Activated T-cell treated with anti-CD3 and anti-CD28 coated beads, Interleukin-2, amount 50 U/mL, for 48 hours (primary cell): ENCODE results near the gene ARHGAP11B.
"Not testable (repeated sequence)": the region's sequence is repeated elsewhere in the genome, so short reads cannot be mapped to it uniquely, and the experiment has no call there.

Experiments
- DNase-seq, 2 experiments: peaks; one replicate each; pipeline ENCODE4 v3.0.0-alpha.2; 2020

ARHGAP11B gene

GRCh38 chr15:30625436-30626193 is at the start of gene ARHGAP11B:
Gene ARHGAP11B, plus strand, starts transcription at chr15:30626128.
- peak; percentile 97 for DNase-seq

- DNase-seq: not testable (repeated sequence)
Measured at GRCh38 chr15:30579394-30579970, 46.4 kb upstream of the ARHGAP11B start.

- not testable (repeated sequence) for DNase-seq
Measured at GRCh38 chr15:30580716-30581115, 45.2 kb upstream of the ARHGAP11B start.

GRCh38 chr15:30598953-30599352 is 27.0 kb upstream of the ARHGAP11B start:
- not testable (repeated sequence) for DNase-seq

- DNase-seq: not testable (repeated sequence)
Measured at GRCh38 chr15:30603796-30604195, 22.1 kb upstream of the ARHGAP11B start, which contains the start of gene GOLGA8H. Gene GOLGA8H, plus strand, starts transcription at chr15:30604028. Its CDS starts 98 bp downstream, at chr15:30604126.

- DNase-seq: not testable (repeated sequence)
Measured at GRCh38 chr15:30612271-30612670, 13.7 kb upstream of the ARHGAP11B start.

- DNase-seq: not testable (repeated sequence)
Measured at GRCh38 chr15:30621342-30621741, 4.6 kb upstream of the ARHGAP11B start.

- peak; percentile 41 to 49 for DNase-seq
Measured at GRCh38 chr15:30626194-30626565, 252 bp downstream of the ARHGAP11B start.

- peak; percentile 32 to 38 for DNase-seq
Measured at GRCh38 chr15:30626632-30627031, 704 bp downstream of the ARHGAP11B start.

- DNase-seq: no peak
Measured at GRCh38 chr15:30650012-30650929, 24.3 kb downstream of the ARHGAP11B start.

- DNase-seq: not testable (repeated sequence)
Measured at GRCh38 chr15:30661154-30661553, 35.2 kb downstream of the ARHGAP11B start.

- not testable (repeated sequence) for DNase-seq
Measured at GRCh38 chr15:30669621-30670020, 43.7 kb downstream of the ARHGAP11B start.

GRCh38 chr15:30670056-30670455 is 44.1 kb downstream of the ARHGAP11B start:
- no peak for DNase-seq

GRCh38 chr15:30671309-30671708 is 45.4 kb downstream of the ARHGAP11B start:
- DNase-seq: no peak

GRCh38 chr15:30675126-30675525 is 49.2 kb downstream of the ARHGAP11B start:
- DNase-seq: no peak

- DNase-seq: not testable (repeated sequence)
Measured at GRCh38 chr15:30675891-30676290, 50.0 kb downstream of the ARHGAP11B start.

GRCh38 chr15:30680997-30681396 is 55.1 kb downstream of the ARHGAP11B start:
- not testable (repeated sequence) for DNase-seq

GRCh38 chr15:30685709-30686285 is 59.9 kb downstream of the ARHGAP11B start:
- not testable (repeated sequence) for DNase-seq

- not testable (repeated sequence) for DNase-seq
Measured at GRCh38 chr15:30686651-30687050, 60.7 kb downstream of the ARHGAP11B start.
